Uterus (tissue), 4 donors: Measurements from ENCODE around the gene SETD3. TPM values are rescaled to one million over a fixed set of nuclear protein-coding genes. Genes with fewer than 3 reads are reported as not detected.

Source experiments
- DNase-seq, 2 donors: peaks; one replicate each; pipeline ENCODE4 v3.0.0-alpha.2; 2019 to 2020
- H3K27ac ChIP-seq, 2 donors: fragments of 200-600 bp; sonication (generic); 1 replicate in 1 of 2; 2 replicates in 1 of 2; pipeline ENCODE4 v1.5.1; 2016 to 2018
- H3K27me3 ChIP-seq, 2 donors: fragments of 200-600 bp; sonication (generic); one replicate each; pipeline ENCODE4 v1.5.1; 2018 to 2019; ENCODE audit warnings: control low read depth in 1 of 2
- H3K36me3 ChIP-seq, 2 donors: fragments of 200-600 bp; sonication (generic); one replicate each; pipeline ENCODE4 v1.5.1; 2019; ENCODE audit warnings: control low read depth in 1 of 2
- H3K4me1 ChIP-seq, 2 donors: fragments of 200-600 bp; sonication (generic); one replicate each; pipeline ENCODE4 v1.5.1; 2018 to 2019; ENCODE audit warnings: control low read depth in 1 of 2
- H3K4me3 ChIP-seq, 2 donors: fragments of 200-600 bp; sonication (generic); 1 replicate in 1 of 2; 2 replicates in 1 of 2; pipeline ENCODE4 v1.5.1; 2018 to 2019; ENCODE audit warnings: mild to moderate bottlenecking in 1 of 2
- H3K9me3 ChIP-seq, 2 donors: fragments of 200-600 bp; sonication (generic); one replicate each; pipeline ENCODE4 v1.5.1; 2019; ENCODE audit warnings: control low read depth in 1 of 2
- CTCF ChIP-seq, 4 experiments: fragments of 200-600 bp in 2 of 4; fragments of 450-650 bp in 2 of 4; sonication (generic) in 2 of 4; IDR thresholded peaks; one replicate each; pipeline ENCODE4 v1.5.1; 2016 to 2019; ENCODE audit warnings: antibody characterized with exemption in 4 of 4, mild to moderate bottlenecking in 2 of 4, moderate library complexity in 1 of 4
- POLR2A ChIP-seq, 2 donors: fragments of 450-650 bp; IDR thresholded peaks; one replicate each; pipeline ENCODE4 v1.6.1; 2016; ENCODE audit warnings: antibody characterized with exemption in 2 of 2, mild to moderate bottlenecking in 1 of 2, moderate library complexity in 1 of 2
- intact Hi-C: fragments of 100-400 bp; cut with DNase I; formaldehyde crosslinking; loops from one replicate; pipeline ENCODE4 v1.15.1; 2023; ENCODE audit warnings: low total_unique reads
- total RNA-seq, 4 donors: library from RNA; depleted of rRNA in 3 of 4; stranded (reverse); fragments of >200 nt in 3 of 4; gene quantifications; one replicate each; pipeline versions ENCODE4 v1.1.0 to v1.2.4, GENCODE V29; 2014 to 2023
- donor health status: DM: yes; HTN: yes; CAD: no.

SETD3 gene
- total RNA-seq, 4 donors from 2014 or later, result 98.1 to 151 (median 121) TPM

- intact Hi-C loops, result no loop called here
- TF ChIP-seq POLR2A (IDR thresholded peaks at IDR 0.05) (no peak), CTCF (IDR thresholded peaks at IDR 0.05) (no peak)
- no peaks in the 10 kb centered on the region for H3K36me3 ChIP-seq
- H3K4me3 ChIP-seq, result no peak overlapping the region
- DNase-seq, result no peak
- no peaks in the 10 kb centered on the region for H3K4me1 ChIP-seq
- H3K9me3 ChIP-seq, result no peaks in the 10 kb centered on the region
- H3K27ac ChIP-seq, result no peak overlapping the region
- no peaks in the 10 kb centered on the region for H3K27me3 ChIP-seq
These were observed 13.2 kb downstream of the SETD3 start for GRCh38 chr14:99467336-99468078.

GRCh38 chr14:99466758-99467157, 13.9 kb downstream of the SETD3 start:
- H3K4me1 ChIP-seq, result no peaks in the 10 kb centered on the region
- TF ChIP-seq CTCF (IDR thresholded peaks at IDR 0.05) (no peak), POLR2A (IDR thresholded peaks at IDR 0.05) (no peak)
- no peaks in the 10 kb centered on the region for H3K9me3 ChIP-seq
- no peaks in the 10 kb centered on the region for H3K27me3 ChIP-seq
- H3K27ac ChIP-seq, result no peak overlapping the region
- H3K4me3 ChIP-seq, result no peak overlapping the region
- intact Hi-C loops, result no loop called here
- no peaks in the 10 kb centered on the region for H3K36me3 ChIP-seq
- no peak for DNase-seq

GRCh38 chr14:99465288-99465687, 15.4 kb downstream of the SETD3 start:
- TF ChIP-seq POLR2A (IDR thresholded peaks at IDR 0.05), result no peak
- no peak for TF ChIP-seq CTCF (IDR thresholded peaks at IDR 0.05)
- intact Hi-C loops, result no loop called here
- no peak for DNase-seq
- H3K27me3 ChIP-seq, result no peaks in the 10 kb centered on the region
- no peak overlapping the region for H3K4me3 ChIP-seq
- no peaks in the 10 kb centered on the region for H3K36me3 ChIP-seq
- H3K4me1 ChIP-seq, result no peaks in the 10 kb centered on the region
- no peak overlapping the region for H3K27ac ChIP-seq
- H3K9me3 ChIP-seq, result no peaks in the 10 kb centered on the region

- Histone ChIP-seq H3K27me3 (no peaks in the 10 kb centered on the region), H3K9me3 (no peaks in the 10 kb centered on the region), H3K4me1 (no peaks in the 10 kb centered on the region), H3K4me3 (no peak overlapping the region), H3K27ac (no peak overlapping the region), H3K36me3 (no peaks in the 10 kb centered on the region)
- intact Hi-C loops, result no loop called here
- TF ChIP-seq POLR2A (IDR thresholded peaks at IDR 0.05), result no peak
- DNase-seq, result no peak
These were observed 16.7 kb downstream of the SETD3 start for GRCh38 chr14:99463974-99464373.

- DNase-seq, result no peak
- intact Hi-C loops, result no loop called here
- no peaks in the 10 kb centered on the region for H3K36me3 ChIP-seq
These were observed 18.4 kb downstream of the SETD3 start for GRCh38 chr14:99462210-99462609.

More at GRCh38 chr14:99462210-99462609, 18.4 kb downstream of the SETD3 start:
- H3K27ac ChIP-seq, result no peak overlapping the region
- H3K9me3 ChIP-seq, result no peaks in the 10 kb centered on the region
- H3K4me1 ChIP-seq, result no peaks in the 10 kb centered on the region
- H3K27me3 ChIP-seq, result no peaks in the 10 kb centered on the region
- no peak for TF ChIP-seq CTCF (IDR thresholded peaks at IDR 0.05)
- H3K4me3 ChIP-seq, result no peak overlapping the region
